Measurements from ENCODE around the gene RGS1. TPM values are rescaled to one million over a fixed set of nuclear protein-coding genes. Genes with fewer than 3 reads are reported as not detected.
A peak's percentile ranks its signal among the peaks of the same experiment; 100 is the strongest.

RGS1 gene
- total and polyA plus RNA-seq, 2 of the 4 experiments (the other 2 are of a cell fraction): not detected

- in situ Hi-C loops (cut with MboI; ENCODE audit: low sequenced_read_pairs) (no loop called here), dilution Hi-C loops (cut with HindIII; ENCODE audit: low sequenced_read_pairs, unreplicated experiment) (no loop called here), intact Hi-C loops (cut with micrococcal nuclease) (no loop called here)
- Histone ChIP-seq H4K20me1 (ENCODE audit: insufficient read depth, low read length) (no peaks in the 10 kb centered on the region), H3K56ac (ENCODE audit: extremely low read depth, insufficient read depth, low read length) (peak overlapping the region; percentile 40), H3K14ac (replicated peaks; ENCODE audit: low read depth, low read length) (peak overlapping the region; percentile 58), H4K91ac (ENCODE audit: insufficient read depth, low read depth, low read length) (peak overlapping the region; percentile 26), H3K36me3 (ENCODE audit: control insufficient read depth, insufficient read depth, low read length) (no peaks in the 10 kb centered on the region), H3K27ac (ENCODE audit: insufficient read depth, low read length) (peak overlapping the region; percentile 63), H3K9ac (ENCODE audit: low read depth, low read length) (no peak overlapping the region; the same call in 1 of the 2 replicates), H2BK20ac (ENCODE audit: low read depth, low read length) (peak overlapping the region; percentile 77), H4K5ac (ENCODE audit: low read depth, low read length) (peak overlapping the region; percentile 50), H3K23ac (ENCODE audit: low read depth, low read length) (peak overlapping the region; percentile 57), H3K79me1 (ENCODE audit: low read depth in 1 of 2, low read length in 2 of 2) (no peaks in the 10 kb centered on the region), H3K4me2 (ENCODE audit: low read depth, low read length) (peak overlapping the region; percentile 21; the same call in 1 of the 2 replicates), H2BK5ac (ENCODE audit: low read depth, low read length, poor library complexity, severe bottlenecking) (peak overlapping the region; percentile 82), H2AFZ (replicated peaks; ENCODE audit: low read length, poor library complexity) (no peak overlapping the region), H3K27me3 (ENCODE audit: control insufficient read depth, insufficient read depth, low read length) (no peaks in the 10 kb centered on the region), H2AK5ac (ENCODE audit: low read depth, low read length) (peak overlapping the region; percentile 12), H2BK15ac (ENCODE audit: low read depth, low read length) (peak overlapping the region; percentile 35; the same call in 2 of the 3 replicates), H3K18ac (ENCODE audit: low read depth, low read length) (peak overlapping the region; percentile 56), H3K4me1 (ENCODE audit: control insufficient read depth, insufficient read depth, low read length) (peaks cover 7% of the 10 kb centered on the region), H2AK9ac (replicated peaks; ENCODE audit: low read depth, low read length, poor library complexity) (no peak overlapping the region), H2BK120ac (ENCODE audit: low read depth, low read length) (peak overlapping the region; percentile 86), H4K8ac (ENCODE audit: low read depth in 2 of 2, low read length in 2 of 2) (peak overlapping the region; percentile 7 to 68; a peak in 3 of 4 replicates), H3K4me3 (ENCODE audit: insufficient read depth, low read depth, low read length) (no peak overlapping the region), H3K4ac (ENCODE audit: low read depth, low read length) (peak overlapping the region; percentile 66), H3K9me1 (ENCODE audit: insufficient read depth, low read length) (no peaks in the 10 kb centered on the region), H3K9me3 (ENCODE audit: control insufficient read depth, insufficient read depth, low read length) (no peaks in the 10 kb centered on the region)
- DNase-seq: peak; percentile 98
- TSS peak; percentile 33 for BruUV-seq (replicated peaks)
- TF ChIP-seq, protein P1, sequence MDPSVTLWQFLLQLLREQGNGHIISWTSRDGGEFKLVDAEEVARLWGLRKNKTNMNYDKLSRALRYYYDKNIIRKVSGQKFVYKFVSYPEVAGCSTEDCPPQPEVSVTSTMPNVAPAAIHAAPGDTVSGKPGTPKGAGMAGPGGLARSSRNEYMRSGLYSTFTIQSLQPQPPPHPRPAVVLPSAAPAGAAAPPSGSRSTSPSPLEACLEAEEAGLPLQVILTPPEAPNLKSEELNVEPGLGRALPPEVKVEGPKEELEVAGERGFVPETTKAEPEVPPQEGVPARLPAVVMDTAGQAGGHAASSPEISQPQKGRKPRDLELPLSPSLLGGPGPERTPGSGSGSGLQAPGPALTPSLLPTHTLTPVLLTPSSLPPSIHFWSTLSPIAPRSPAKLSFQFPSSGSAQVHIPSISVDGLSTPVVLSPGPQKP (IDR thresholded peaks at IDR 0.05; ENCODE audit: borderline replicate concordance, low read depth, low read length): no peak
- no peak for TF ChIP-seq MAZ (IDR thresholded peaks at IDR 0.05; ENCODE audit: borderline replicate concordance, low read depth, low read length)
- peak; percentile 88 for TF ChIP-seq RCOR1 (IDR thresholded peaks at IDR 0.05; ENCODE audit: insufficient replicate concordance, low read length)
- peak; percentile 63 for TF ChIP-seq BHLHE40 (IDR thresholded peaks at IDR 0.05; ENCODE audit: low read depth, low read length)
- TF ChIP-seq CEBPB (IDR thresholded peaks at IDR 0.05; ENCODE audit: low read depth, low read length): peak; percentile 79
- peak; percentile 85 for TF ChIP-seq FOS (IDR thresholded peaks at IDR 0.05; ENCODE audit: low read depth, low read length)
- peak; percentile 48; the same call in 1 of the 2 replicates for TF ChIP-seq USF2 (IDR thresholded peaks at IDR 0.05; ENCODE audit: low read depth, low read length)
- TF ChIP-seq RAD21 (IDR thresholded peaks at IDR 0.05; ENCODE audit: low read length): peak; percentile 26; the same call in 1 of the 2 replicates
- WGBS, 2 experiments (ENCODE audit: extremely low coverage in 2 of 2, insufficient read length in 1 of 2): no CpG with 5 or more reads among the region's 6 CpGs
- ATAC-seq (ENCODE audit: low read depth): peak; percentile 85
- ChIA-PET POLR2A (ENCODE audit: unreplicated experiment) (interaction anchor here (1.1 kb wide), 1 partner anchor 9 kb away, joined by 3 read pairs; no protein-coding TSS in a partner anchor), CTCF (no interaction called here)
Measured at GRCh38 chr1:192559115-192560006, 16.2 kb upstream of the RGS1 start.
